SKM-1 treated with dmso at 0.1 percent for 144 hours (cell line): ENCODE data around the gene PCDHB16.
"Not testable (repeated sequence)": the region's sequence is repeated elsewhere in the genome, so short reads cannot be mapped to it uniquely, and the experiment has no call there.

ENCODE experiments used
- DNase-seq: peaks from one replicate; lab custom pipeline; 2025; ENCODE audit not compliant: unreplicated experiment; lab: John Stamatoyannopoulos, UW

The PCDHB16 gene

DNA sequence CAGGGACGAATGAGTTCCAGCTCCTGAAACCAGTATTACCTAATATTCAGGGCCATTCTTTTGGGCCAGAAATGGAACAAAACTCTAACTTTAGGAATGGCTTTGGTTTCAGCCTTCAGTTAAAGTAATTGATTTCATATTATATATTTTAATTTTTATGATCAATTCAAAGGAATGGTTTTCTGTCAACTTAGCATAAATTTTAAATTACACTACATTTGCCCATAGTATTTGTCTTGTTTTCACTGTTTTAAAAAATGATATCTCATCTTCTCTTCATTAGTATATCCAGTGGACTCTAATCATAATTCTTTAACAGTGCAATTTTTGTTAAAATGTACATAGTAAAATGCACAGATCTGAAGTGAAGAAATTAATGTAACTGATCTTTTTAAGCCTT is 1.9 kb upstream of the PCDHB16 start:
- DNase-seq = no peak

DNA sequence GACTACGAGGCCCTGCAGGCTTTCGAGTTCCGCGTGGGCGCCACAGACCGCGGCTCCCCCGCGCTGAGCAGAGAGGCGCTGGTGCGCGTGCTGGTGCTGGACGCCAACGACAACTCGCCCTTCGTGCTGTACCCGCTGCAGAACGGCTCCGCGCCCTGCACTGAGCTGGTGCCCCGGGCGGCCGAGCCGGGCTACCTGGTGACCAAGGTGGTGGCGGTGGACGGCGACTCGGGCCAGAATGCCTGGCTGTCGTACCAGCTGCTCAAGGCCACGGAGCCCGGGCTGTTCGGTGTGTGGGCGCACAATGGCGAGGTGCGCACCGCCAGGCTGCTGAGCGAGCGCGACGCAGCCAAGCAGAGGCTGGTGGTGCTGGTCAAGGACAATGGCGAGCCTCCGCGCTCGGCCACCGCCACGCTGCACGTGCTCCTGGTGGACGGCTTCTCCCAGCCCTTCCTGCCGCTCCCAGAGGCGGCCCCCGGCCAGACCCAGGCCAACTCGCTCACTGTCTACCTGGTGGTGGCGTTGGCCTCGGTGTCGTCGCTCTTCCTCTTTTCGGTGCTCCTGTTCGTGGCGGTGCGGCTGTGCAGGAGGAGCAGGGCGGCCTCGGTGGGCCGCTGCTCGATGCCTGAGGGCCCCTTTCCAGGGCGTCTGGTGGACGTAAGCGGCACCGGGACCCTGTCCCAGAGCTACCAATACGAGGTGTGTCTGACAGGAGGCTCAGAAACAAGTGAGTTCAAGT is 2.1 kb downstream of the PCDHB16 start:
- DNase-seq = not testable (repeated sequence)

DNA sequence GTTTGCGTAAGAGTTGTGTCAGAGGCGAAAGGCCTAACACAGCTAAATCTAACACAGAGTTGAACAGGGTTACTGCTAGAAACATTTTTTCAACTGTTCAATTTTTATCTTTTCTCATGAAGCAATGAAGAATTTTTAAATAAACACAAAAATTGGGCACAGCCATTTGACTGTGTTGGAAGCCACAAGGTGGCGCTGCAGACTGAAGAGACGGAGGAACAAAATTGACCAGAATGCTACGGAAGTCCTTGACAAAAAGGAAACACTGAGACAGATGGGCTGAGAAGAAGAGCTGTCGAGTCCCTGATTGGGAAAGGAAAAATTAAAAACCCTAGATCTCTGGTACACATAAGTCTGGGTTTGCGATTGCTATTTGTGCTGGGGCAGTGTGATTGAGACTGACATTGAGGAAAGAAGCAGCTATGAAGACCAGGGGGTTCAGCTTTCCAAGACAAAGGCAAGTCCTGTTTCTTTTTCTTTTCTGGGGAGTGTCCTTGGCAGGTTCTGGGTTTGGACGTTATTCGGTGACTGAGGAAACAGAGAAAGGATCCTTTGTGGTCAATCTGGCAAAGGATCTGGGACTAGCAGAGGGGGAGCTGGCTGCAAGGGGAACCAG is 4.8 kb downstream of the PCDHB16 start, which contains the start of gene PCDHB9:
PCDHB9 (plus strand) TSS at position 265 of the 616 bp plus-strand sequence; CDS start at position 423, 158 bp downstream.
- DNase-seq = peak; percentile 8

DNA sequence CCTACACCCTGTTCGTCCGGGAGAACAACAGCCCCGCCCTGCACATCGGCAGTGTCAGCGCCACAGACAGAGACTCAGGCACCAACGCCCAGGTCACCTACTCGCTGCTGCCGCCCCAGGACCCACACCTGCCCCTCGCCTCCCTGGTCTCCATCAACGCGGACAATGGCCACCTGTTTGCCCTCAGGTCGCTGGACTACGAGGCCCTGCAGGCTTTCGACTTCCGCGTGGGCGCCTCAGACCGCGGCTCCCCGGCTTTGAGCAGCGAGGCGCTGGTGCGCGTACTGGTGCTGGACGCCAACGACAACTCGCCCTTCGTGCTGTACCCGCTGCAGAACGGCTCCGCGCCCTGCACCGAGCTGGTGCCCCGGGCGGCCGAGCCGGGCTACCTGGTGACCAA is 6.5 kb downstream of the PCDHB16 start:
- not testable (repeated sequence) for DNase-seq

DNA sequence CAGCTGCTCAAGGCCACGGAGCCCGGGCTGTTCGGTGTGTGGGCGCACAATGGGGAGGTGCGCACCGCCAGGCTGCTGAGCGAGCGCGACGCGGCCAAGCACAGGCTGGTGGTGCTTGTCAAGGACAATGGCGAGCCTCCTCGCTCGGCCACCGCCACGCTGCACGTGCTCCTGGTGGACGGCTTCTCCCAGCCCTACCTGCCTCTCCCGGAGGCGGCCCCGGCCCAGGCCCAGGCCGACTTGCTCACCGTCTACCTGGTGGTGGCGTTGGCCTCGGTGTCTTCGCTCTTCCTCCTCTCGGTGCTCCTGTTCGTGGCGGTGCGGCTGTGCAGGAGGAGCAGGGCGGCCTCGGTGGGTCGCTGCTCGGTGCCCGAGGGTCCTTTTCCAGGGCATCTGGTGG is 6.9 kb downstream of the PCDHB16 start:
- not testable (repeated sequence) for DNase-seq

DNA sequence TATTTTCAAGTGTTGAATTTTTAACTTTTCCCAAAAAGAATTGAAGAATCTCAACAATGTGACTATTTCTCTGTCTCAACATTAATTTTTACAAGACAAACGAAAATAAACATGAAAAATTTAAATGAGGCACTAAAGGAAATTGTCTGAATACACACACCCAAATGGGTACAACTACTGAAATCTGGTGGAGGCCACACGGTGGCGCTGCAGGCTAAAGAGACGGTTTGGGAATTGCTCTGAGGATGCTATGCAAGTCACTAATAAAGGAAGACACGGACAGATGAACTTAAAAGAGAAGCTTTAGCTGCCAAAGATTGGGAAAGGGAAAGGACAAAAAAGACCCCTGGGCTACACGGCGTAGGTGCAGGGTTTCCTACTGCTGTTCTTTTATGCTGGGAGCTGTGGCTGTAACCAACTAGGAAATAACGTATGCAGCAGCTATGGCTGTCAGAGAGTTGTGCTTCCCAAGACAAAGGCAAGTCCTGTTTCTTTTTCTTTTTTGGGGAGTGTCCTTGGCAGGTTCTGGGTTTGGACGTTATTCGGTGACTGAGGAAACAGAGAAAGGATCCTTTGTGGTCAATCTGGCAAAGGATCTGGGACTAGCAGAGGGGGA is 10.0 kb downstream of the PCDHB16 start, which contains the start of gene PCDHB10:
PCDHB10 (plus strand) TSS at position 244 of the 616 bp plus-strand sequence; CDS start at position 444, 200 bp downstream.
- no peak for DNase-seq

DNA sequence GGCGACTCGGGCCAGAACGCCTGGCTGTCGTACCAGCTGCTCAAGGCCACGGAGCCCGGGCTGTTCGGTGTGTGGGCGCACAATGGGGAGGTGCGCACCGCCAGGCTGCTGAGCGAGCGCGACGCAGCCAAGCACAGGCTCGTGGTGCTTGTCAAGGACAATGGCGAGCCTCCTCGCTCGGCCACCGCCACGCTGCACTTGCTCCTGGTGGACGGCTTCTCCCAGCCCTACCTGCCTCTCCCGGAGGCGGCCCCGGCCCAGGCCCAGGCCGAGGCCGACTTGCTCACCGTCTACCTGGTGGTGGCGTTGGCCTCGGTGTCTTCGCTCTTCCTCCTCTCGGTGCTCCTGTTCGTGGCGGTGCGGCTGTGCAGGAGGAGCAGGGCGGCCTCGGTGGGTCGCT is 12.1 kb downstream of the PCDHB16 start:
- DNase-seq = not testable (repeated sequence)

DNA sequence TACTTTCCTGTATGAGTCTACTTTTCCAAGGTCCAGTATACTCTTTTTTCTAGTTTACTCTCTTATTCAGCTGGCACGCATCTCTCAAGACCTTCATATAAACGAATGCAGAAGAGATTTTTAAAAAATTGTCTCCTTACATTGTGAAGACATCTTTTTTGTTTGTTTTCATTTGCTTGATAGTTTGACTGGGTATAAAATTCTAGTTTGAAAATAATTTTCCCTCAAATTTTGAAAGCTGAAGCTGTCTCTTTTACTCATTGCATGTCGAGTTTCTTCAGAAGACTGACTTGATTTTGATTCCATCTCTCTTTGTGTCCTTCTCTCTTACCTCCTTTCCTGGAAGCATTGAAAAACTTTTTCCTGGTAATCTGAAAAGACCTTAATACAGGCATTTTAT is 14.2 kb downstream of the PCDHB16 start:
- DNase-seq = no peak

DNA sequence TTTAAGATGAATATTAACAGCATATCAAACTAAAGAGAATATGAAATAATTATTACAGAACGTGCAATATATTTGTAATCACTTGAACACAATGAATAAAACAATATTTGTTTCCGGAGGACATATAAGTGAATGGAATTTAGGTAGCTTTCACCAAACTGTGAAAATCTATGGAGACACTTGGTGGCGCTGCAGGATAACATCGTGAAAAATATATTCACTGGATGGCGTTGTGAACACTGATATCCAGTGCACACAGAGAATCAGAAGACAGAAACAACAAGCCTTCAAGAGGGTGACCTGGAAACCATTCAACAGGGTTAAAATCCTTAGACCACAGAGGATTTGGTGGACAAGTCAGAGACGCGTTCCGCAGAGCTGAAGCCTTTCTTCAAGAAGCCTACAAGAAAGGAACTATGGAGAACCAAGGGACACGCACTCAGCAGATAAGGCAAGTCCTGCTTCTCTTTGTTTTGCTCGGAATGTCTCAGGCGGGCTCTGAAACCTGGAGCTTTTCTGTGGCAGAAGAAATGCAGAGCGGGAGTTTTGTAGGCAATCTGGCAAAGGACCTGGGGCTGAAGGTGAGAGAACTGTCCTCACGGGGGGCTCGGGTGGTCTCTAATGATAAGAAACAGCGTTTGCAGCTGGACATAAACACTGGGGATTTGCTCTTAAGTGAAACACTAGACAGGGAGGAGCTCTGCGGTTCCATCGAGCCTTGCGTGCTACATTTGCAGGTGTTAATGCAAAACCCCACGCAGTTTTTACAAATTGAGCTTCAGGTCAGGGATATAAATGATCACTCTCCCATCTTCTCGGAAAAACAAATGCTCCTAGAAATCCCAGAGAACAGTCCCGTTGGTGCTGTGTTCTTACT is 17.4 kb downstream of the PCDHB16 start, which contains the start of gene PCDHB11:
PCDHB11 (plus strand) TSS at position 269 of the 877 bp plus-strand sequence; CDS start at position 417, 148 bp downstream.
- DNase-seq = no peak

DNA sequence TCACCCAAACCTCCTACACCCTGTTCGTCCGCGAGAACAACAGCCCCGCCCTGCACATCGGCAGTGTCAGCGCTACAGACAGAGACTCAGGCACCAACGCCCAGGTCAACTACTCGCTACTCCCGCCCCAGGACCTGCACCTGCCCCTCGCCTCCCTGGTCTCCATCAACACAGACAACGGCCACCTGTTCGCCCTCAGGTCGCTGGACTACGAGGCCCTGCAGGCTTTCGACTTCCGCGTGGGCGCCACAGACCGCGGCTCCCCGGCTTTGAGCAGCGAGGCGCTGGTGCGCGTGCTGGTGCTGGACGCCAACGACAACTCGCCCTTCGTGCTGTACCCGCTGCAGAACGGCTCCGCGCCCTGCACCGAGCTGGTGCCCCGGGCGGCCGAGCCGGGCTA is 18.9 kb downstream of the PCDHB16 start:
- not testable (repeated sequence) for DNase-seq

DNA sequence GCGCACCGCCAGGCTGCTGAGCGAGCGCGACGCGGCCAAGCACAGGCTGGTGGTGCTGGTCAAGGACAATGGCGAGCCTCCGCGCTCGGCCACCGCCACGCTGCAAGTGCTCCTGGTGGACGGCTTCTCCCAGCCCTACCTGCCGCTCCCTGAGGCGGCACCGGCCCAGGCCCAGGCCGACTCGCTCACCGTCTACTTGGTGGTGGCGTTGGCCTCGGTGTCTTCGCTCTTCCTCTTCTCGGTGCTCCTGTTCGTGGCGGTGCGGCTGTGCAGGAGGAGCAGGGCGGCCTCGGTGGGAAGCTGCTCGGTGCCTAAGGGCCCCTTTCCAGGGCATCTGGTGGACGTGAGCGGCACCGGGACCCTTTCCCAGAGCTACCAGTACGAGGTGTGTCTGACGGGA is 19.5 kb downstream of the PCDHB16 start:
- not testable (repeated sequence) for DNase-seq

DNA sequence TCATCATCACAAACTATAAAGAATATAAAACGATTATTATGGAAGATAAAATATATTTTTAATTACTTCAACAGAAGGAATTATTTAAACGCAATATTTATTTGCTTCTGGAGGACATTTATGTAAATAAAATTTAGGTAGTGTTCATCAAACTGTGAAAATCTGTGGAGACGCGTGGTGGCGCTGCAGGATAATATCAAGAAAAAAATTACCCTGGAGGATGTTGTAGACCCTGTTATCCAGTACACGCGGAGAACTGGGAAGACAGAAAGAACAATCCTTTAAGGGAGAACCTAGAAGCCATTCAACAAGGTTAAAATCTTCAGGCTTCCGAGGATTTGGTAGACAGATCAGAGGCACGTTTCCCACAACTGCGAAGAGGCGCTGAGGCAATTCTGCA is 26.3 kb downstream of the PCDHB16 start, which contains the start of gene PCDHB12:
PCDHB12 (plus strand) TSS at position 242 of the 400 bp plus-strand sequence. CDS start 189 bp downstream, outside the sequence.
- no peak for DNase-seq

DNA sequence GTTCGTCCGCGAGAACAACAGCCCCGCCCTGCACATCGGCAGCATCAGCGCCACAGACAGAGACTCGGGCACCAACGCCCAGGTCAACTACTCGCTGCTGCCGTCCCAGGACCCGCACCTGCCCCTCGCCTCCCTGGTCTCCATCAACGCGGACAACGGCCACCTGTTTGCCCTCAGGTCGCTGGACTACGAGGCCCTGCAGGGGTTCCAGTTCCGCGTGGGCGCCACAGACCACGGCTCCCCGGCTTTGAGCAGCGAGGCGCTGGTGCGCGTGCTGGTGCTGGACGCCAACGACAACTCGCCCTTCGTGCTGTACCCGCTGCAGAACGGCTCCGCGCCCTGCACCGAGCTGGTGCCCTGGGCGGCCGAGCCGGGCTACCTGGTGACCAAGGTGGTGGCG is 28.1 kb downstream of the PCDHB16 start:
- not testable (repeated sequence) for DNase-seq

DNA sequence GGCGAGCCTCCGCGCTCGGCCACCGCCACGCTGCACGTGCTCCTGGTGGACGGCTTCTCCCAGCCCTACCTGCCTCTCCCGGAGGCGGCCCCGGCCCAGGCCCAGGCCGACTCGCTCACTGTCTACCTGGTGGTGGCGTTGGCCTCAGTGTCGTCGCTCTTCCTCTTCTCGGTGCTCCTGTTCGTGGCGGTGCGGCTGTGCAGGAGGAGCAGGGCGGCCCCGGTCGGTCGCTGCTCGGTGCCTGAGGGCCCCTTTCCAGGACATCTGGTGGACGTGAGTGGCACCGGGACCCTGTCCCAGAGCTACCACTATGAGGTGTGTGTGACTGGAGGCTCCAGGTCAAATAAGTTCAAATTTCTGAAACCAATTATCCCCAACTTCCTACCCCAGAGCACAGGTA is 28.7 kb downstream of the PCDHB16 start:
- not testable (repeated sequence) for DNase-seq

DNA sequence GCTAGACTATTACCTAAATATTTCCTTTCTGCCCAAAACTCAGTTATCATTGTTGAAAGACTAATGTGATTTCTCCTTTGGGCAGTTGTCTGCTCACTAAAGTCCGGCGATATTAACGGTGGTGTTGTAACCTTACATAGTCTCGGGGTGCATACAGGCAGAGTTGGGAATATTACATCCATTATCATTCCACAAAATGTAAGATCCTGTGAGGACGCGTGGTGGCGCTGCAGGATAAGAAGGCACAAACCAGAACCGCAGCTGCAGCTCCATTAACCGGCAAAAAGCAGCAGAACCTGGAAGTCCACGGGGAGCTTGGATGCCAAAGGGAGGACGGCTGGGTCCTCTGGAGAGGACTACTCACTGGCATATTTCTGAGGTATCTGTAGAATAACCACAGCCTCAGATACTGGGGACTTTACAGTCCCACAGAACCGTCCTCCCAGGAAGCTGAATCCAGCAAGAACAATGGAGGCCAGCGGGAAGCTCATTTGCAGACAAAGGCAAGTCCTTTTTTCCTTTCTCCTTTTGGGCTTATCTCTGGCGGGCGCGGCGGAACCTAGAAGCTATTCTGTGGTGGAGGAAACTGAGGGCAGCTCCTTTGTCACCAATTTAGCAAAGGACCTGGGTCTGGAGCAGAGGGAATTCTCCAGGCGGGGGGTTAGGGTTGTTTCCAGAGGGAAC is 31.6 kb downstream of the PCDHB16 start, which contains the start of gene PCDHB13:
PCDHB13 (plus strand) TSS at position 264 of the 684 bp plus-strand sequence; CDS start at position 469, 205 bp downstream.
- DNase-seq = not testable (repeated sequence)

DNA sequence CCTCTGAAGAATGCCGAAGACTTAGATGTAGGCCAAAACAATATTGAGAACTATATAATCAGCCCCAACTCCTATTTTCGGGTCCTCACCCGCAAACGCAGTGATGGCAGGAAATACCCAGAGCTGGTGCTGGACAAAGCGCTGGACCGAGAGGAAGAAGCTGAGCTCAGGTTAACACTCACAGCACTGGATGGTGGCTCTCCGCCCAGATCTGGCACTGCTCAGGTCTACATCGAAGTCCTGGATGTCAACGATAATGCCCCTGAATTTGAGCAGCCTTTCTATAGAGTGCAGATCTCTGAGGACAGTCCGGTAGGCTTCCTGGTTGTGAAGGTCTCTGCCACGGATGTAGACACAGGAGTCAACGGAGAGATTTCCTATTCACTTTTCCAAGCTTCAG is 32.4 kb downstream of the PCDHB16 start:
- DNase-seq = not testable (repeated sequence)

DNA sequence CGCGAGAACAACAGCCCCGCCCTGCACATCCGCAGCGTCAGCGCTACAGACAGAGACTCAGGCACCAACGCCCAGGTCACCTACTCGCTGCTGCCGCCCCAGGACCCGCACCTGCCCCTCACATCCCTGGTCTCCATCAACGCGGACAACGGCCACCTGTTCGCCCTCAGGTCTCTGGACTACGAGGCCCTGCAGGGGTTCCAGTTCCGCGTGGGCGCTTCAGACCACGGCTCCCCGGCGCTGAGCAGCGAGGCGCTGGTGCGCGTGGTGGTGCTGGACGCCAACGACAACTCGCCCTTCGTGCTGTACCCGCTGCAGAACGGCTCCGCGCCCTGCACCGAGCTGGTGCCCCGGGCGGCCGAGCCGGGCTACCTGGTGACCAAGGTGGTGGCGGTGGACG is 33.3 kb downstream of the PCDHB16 start:
- DNase-seq = not testable (repeated sequence)

DNA sequence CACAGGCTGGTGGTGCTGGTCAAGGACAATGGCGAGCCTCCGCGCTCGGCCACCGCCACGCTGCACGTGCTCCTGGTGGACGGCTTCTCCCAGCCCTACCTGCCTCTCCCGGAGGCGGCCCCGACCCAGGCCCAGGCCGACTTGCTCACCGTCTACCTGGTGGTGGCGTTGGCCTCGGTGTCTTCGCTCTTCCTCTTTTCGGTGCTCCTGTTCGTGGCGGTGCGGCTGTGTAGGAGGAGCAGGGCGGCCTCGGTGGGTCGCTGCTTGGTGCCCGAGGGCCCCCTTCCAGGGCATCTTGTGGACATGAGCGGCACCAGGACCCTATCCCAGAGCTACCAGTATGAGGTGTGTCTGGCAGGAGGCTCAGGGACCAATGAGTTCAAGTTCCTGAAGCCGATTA is 33.8 kb downstream of the PCDHB16 start:
- not testable (repeated sequence) for DNase-seq

DNA sequence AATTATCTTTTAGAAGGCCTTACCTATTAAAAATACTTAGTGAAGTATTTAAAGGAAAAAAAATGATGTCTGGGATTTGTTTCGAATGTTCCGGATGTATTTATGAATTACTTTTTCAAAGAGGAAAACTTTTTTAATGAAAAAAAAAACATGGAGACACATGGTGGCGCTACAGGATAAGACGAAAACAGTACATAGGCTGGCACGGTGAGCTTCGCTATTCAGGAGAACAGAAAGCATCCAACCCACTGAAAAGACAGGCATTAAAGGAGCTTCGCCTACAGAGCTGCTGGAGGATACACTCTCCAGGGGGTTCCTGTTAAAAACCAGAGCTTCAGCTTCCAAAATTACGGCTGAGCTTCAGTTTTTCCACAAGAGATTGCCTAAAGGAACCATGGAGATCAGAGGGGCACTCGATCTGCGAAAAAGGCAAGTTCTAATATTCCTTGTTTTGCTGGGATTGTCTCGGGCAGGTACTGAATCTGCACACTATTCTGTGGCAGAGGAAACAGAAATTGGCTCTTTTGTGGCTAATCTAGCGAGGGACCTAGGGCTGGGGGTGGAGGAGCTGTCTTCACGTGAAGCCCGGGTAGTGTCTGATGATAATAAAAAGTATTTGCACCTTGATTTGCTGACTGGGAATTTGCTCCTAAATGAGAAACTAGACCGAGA is 41.1 kb downstream of the PCDHB16 start, which contains the start of gene PCDHB14:
PCDHB14 (plus strand) TSS at position 232 of the 672 bp plus-strand sequence; CDS start at position 395, 163 bp downstream.
- no peak for DNase-seq
